ENCODE measurements around the gene PDGFRB.

PDGFRB gene

DNA sequence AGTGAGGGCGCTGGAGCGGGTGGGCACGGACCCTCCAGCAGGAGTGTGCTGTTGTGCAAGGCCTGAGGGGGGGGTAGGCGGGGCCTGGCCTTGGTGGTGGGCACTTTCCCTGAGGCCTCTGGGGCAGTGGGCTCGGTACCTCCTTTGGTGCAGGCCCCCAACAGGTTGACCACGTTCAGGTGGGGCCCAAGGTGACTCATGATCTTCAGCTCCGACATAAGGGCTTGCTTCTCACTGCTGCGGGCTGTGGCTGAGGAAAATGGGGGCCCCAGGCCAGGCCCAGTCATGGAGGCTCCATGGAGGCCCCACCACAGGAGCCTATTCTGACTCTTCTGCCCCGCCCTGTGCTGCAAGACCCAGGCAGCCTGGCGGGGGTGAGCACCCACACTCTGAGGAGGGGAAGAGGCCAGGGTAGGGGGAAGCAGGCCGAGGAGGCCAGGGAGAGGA lies 31.5 kb downstream of the PDGFRB start:
- Histone ChIP-seq H3K4me3 (IDR thresholded peaks at IDR 0.05; ENCODE audit: insufficient read depth, low read depth, low read length) (no peak overlapping the region), H3K79me2 (ENCODE audit: insufficient read depth, low read depth) (no peaks in the 10 kb centered on the region), H3K36me3 (ENCODE audit: insufficient read depth) (no peaks in the 10 kb centered on the region), H4K20me1 (ENCODE audit: insufficient read depth) (no peaks in the 10 kb centered on the region), H3K27me3 (ENCODE audit: insufficient read depth, low read depth) (no peaks in the 10 kb centered on the region), H2AFZ (ENCODE audit: low read depth) (no peak overlapping the region), H3K4me2 (no peak overlapping the region), H3K4me1 (ENCODE audit: low read depth, poor library complexity, severe bottlenecking) (peaks cover 5% of the 10 kb centered on the region), H3K27ac (no peak overlapping the region), H3K9ac (no peak overlapping the region)
- TF ChIP-seq, protein P1, sequence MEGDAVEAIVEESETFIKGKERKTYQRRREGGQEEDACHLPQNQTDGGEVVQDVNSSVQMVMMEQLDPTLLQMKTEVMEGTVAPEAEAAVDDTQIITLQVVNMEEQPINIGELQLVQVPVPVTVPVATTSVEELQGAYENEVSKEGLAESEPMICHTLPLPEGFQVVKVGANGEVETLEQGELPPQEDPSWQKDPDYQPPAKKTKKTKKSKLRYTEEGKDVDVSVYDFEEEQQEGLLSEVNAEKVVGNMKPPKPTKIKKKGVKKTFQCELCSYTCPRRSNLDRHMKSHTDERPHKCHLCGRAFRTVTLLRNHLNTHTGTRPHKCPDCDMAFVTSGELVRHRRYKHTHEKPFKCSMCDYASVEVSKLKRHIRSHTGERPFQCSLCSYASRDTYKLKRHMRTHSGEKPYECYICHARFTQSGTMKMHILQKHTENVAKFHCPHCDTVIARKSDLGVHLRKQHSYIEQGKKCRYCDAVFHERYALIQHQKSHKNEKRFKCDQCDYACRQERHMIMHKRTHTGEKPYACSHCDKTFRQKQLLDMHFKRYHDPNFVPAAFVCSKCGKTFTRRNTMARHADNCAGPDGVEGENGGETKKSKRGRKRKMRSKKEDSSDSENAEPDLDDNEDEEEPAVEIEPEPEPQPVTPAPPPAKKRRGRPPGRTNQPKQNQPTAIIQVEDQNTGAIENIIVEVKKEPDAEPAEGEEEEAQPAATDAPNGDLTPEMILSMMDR (conservative IDR thresholded peaks at IDR 0.05; ENCODE audit: low read depth, low read length) = no peak

DNA sequence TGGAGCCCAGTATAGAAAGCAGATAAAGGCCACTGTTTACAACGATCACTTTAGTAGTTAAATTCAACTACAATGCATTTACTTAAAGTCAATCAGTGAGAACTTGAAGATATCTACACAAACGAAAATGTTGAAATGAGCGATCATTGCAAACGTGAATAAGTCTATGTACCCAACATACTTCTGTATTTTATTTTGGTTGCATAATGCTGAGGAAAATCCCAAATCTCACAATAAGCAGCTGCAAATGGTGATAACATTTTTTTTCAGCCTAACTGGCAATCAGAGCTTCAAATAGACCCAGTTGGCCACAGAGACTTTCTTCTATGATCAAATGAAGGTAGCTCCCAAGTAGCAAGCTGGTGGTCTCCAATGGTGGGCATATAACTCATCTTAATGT lies 32.1 kb downstream of the PDGFRB start:
- Histone ChIP-seq H3K9ac (no peak overlapping the region), H3K36me3 (ENCODE audit: insufficient read depth) (no peaks in the 10 kb centered on the region), H2AFZ (ENCODE audit: low read depth) (no peak overlapping the region), H3K79me2 (ENCODE audit: insufficient read depth, low read depth) (no peaks in the 10 kb centered on the region), H3K4me1 (ENCODE audit: low read depth, poor library complexity, severe bottlenecking) (peaks cover 5% of the 10 kb centered on the region), H3K27me3 (ENCODE audit: insufficient read depth, low read depth) (no peaks in the 10 kb centered on the region), H4K20me1 (ENCODE audit: insufficient read depth) (no peaks in the 10 kb centered on the region), H3K27ac (no peak overlapping the region), H3K4me2 (no peak overlapping the region), H3K4me3 (IDR thresholded peaks at IDR 0.05; ENCODE audit: insufficient read depth, low read depth, low read length) (no peak overlapping the region)
- TF ChIP-seq, protein P1 (conservative IDR thresholded peaks at IDR 0.05; ENCODE audit: low read depth, low read length) = no peak

DNA sequence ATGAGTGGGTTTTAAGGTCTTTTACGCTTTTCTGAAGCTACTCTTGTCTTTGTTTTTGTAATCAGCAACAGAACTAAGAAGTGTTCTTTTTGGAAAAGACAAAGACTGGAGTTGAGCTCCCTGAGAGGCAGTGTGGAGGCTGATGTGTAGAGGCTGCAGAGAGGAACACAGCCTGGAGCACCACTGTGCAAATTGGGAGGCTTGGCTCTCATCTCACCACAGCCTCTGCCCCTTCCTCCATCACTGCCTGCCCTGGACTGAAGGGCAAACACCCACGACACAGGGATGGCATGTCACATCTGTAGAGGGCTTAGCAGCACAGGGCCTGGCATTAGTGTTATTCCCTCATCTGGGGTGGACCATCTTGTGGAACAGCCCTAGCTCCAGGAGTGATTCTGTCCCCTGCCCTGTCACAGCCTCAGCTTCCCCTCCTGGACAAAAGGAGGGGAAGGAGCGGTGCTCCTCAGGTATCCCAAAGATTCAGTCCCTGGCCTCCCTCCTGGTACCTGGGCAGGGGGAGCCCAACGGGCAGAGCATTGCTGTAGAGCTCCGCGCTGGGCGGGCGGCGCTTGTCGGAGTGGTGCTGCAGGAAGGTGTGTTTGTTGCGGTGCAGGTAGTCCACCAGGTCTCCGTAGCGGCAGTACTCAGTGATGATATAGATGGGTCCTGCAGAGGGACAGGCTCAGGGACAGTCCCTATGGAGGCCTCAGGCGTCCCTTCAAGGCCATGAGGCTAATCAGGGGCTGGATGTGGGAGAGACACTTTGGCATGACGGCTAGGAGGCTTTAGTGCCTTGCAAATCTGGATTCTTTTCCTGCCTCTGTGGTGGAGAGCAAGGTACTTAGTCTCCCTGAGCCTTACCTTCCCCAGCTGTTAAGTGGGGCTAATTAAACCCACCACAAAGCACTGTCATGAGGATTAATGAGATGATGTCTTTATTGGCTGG lies 32.8 kb downstream of the PDGFRB start:
- Histone ChIP-seq H3K36me3 (ENCODE audit: insufficient read depth) (no peaks in the 10 kb centered on the region), H3K27me3 (ENCODE audit: insufficient read depth, low read depth) (no peaks in the 10 kb centered on the region), H3K79me2 (ENCODE audit: insufficient read depth, low read depth) (no peaks in the 10 kb centered on the region), H4K20me1 (ENCODE audit: insufficient read depth) (no peaks in the 10 kb centered on the region), H3K4me1 (ENCODE audit: low read depth, poor library complexity, severe bottlenecking) (peaks cover 5% of the 10 kb centered on the region), H3K9ac (no peak overlapping the region), H3K4me2 (no peak overlapping the region), H2AFZ (ENCODE audit: low read depth) (no peak overlapping the region), H3K4me3 (IDR thresholded peaks at IDR 0.05; ENCODE audit: insufficient read depth, low read depth, low read length) (no peak overlapping the region), H3K27ac (no peak overlapping the region)
- TF ChIP-seq, protein P1 (conservative IDR thresholded peaks at IDR 0.05; ENCODE audit: low read depth, low read length) = no peak

DNA sequence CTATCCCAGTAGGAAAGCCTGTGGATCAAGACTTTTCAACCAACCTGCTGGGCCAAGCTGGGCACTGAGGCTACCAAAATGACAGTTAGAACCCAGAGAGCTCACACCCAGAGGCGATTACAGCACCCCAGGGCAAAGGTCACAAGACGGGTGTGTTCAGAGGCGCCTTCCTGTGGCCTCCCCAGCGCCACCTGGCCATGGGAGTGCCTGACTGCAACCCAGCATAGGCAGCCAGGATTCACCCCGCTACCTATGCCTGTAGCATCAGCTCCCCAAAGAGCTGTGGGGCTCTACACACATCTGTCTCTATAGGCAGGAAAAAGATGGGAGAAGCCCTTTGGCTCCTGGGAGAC lies 33.5 kb downstream of the PDGFRB start:
- H3K4me3 ChIP-seq (IDR thresholded peaks at IDR 0.05; ENCODE audit: insufficient read depth, low read depth, low read length) = no peak overlapping the region
- H3K4me1 ChIP-seq (ENCODE audit: low read depth, poor library complexity, severe bottlenecking) = peaks cover 5% of the 10 kb centered on the region
- no peak overlapping the region for H3K4me2 ChIP-seq
- no peaks in the 10 kb centered on the region for H3K27me3 ChIP-seq (ENCODE audit: insufficient read depth, low read depth)
- TF ChIP-seq, protein P1 (conservative IDR thresholded peaks at IDR 0.05; ENCODE audit: low read depth, low read length) = 0 out of 2 replicates have a peak, but pooled peaks have one; percentile 24
- H3K9ac ChIP-seq = no peak overlapping the region
- H4K20me1 ChIP-seq (ENCODE audit: insufficient read depth) = no peaks in the 10 kb centered on the region
- H2AFZ ChIP-seq (ENCODE audit: low read depth) = no peak overlapping the region
- no peaks in the 10 kb centered on the region for H3K79me2 ChIP-seq (ENCODE audit: insufficient read depth, low read depth)
- no peak overlapping the region for H3K27ac ChIP-seq
- no peaks in the 10 kb centered on the region for H3K36me3 ChIP-seq (ENCODE audit: insufficient read depth)
